Activated CD8-positive, alpha-beta memory T cell treated with anti-CD3 and anti-CD28 coated beads for 36 hours (primary cell): ENCODE data around the gene NAA35. TPM values are rescaled to one million over a fixed set of nuclear protein-coding genes. Genes with fewer than 3 reads are reported as not detected.
"Not testable (repeated sequence)": the region's sequence is repeated elsewhere in the genome, so short reads cannot be mapped to it uniquely, and the experiment has no call there.

Experiments
- CTCF ChIA-PET: fragments of 350-600 bp; sonication (Branson Sonifier 250); formaldehyde crosslinking; loops from one replicate; lab custom pipeline; 2021; ENCODE audit warnings: antibody characterized with exemption; lab: Charles Lee
- POLR2A ChIA-PET: fragments of 350-600 bp; sonication (Branson Sonifier 250); formaldehyde crosslinking; loops from one replicate; lab custom pipeline; 2021; ENCODE audit warnings: antibody characterized with exemption; lab: Charles Lee
- total RNA-seq, 2 experiments: library from RNA; stranded (reverse); gene quantifications; one replicate each; pipeline ENCODE4 v1.2.3, GENCODE V29; 2021

NAA35 gene
- total RNA-seq, 2 experiments from 2014 or later = 33.8 to 34.2 TPM

DNA sequence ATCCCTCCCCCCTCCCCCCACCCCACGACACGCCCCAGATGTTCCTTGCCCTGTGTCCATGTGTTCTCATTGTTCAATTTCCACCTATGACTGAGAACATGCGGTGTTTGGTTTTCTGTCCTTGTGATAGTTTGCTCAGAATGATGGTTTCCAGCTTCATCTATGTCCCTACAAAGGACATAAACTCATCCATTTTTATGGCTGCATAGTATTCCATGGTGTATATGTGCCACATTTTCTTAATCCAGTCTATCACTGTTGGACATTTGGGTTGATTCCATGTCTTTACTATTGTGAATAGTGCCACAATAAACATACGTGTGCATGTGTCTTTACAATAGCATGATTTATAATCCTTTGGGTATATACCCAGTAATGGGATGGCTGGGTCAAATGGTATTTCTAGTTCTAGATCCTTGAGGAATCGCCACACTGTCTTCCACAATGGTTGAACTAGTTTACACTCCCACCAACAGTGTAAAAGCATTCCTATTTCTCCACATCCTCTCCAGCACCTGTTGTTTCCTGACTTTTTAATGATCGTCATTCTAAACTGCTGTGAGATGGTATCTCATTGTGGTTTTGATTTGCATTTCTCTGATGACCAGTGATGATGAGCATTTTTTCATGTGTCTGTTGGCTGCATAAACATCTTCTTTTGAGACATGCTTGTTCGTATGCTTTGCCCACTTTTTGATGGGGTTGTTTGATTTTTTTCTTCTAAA is 107.2 kb downstream of the NAA35 start:
- CTCF ChIA-PET = not testable (repeated sequence)

DNA sequence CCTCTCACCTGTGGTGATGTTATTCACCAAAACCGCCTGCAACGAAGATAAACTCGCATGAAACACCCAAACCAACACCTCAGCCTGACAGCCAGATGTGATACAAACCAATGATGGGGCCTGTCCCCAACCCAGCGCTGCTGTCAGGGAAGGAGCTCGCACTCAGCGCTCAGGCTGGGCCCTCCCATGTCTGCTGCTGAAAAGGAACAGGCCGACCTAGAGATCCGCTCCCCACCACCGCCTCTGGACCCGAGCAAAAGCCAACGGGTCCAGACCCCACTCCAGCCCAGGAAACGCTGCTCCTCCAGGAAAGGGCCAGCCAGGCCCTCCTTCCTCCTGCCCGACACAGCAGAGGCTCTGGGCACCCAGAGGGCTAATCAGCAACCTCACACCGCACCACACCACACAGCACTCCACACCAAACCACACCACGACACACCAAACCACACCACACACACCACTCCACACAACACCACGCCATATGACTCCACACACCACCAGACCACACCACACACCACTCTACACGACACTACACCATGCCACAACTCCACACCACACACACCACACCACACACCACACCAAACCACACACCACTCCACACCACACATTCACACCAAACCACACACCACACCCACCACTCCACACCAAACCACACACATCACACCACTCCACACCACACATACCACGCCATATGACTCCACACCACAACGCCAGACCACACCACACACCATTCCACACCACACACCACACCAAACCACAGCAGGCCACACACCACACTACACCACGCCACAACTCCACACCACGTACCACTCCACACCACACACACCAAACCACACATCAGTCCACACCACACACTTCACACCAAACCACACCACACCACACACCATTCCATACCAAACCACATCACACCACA is 111.9 kb downstream of the NAA35 start:
- ChIA-PET POLR2A (no interaction called here), CTCF (no interaction called here)

More for the DNA sequence above, 107.2 kb downstream of the NAA35 start:
- POLR2A ChIA-PET = not testable (repeated sequence)

DNA sequence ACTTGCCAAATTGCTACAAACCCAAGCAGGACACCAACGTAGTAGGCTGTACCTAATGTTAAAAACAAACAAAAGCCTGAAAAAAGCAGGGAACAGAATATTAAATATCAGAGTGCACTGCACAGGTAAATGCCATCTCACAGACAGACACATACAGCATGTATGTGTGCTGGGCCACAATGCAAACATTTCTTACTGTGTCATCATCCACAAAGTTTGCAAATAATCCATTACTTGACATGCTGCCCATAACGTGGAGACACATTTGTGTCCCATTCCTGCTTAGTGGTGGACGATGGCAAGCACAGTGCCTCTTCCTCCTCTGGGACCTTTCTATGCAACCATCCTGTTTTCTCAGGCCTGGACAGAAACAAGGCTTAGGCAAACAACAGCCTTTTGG is 113.7 kb downstream of the NAA35 start:
- ChIA-PET CTCF (no interaction called here), POLR2A (no interaction called here)

- CTCF ChIA-PET = no interaction called here
- POLR2A ChIA-PET = no interaction called here
Observed at GRCh38 chr9:86057491-86057890, 116.5 kb downstream of the NAA35 start.

GRCh38 chr9:86061972-86062739 is 121.2 kb downstream of the NAA35 start:
- ChIA-PET POLR2A (no interaction called here), CTCF (no interaction called here)

DNA sequence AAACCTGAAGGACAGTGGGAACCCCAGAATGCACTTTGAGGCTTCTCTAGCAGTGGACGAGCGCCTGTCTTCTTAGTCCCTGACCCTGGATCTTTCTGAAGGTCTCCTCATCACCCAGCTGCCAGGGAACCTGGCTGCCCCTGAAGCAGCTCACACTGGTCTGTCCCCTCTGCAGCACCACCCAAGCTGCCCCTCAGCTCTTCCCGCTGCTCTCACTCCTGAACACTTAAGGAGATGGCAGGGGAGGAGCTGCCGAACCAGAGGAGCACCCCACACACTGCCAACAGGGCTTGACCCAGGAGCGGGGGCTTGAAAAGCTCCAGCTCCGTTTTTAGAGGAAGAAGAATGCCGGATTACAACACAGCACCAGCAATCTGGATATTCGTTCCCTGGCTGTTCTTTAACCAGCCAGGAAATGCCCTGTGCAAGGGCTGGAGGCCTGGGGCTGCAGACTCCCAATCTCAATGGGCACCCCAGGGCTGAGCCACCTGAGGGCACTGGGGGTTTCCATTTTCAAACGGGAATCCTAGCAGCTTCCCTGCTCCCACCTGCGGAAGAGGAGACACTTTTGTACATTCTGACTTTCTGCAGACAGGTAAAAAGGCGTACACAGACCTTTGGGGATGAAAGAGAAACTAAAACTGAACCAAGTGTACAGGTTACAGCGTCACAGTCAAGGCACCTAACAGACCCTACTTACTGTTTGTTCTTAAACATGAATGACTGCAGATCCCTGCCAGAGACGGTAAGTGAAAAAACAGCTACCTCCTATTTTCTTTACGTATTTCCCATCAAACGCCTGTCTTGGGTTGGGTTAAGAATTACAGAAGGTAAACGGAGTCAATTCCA is 122.1 kb downstream of the NAA35 start:
- POLR2A ChIA-PET = no interaction called here
- CTCF ChIA-PET = no interaction called here

- CTCF ChIA-PET = no interaction called here
- POLR2A ChIA-PET = no interaction called here
Observed at GRCh38 chr9:86064220-86064619, 123.3 kb downstream of the NAA35 start.

GRCh38 chr9:86069206-86069869 is 128.4 kb downstream of the NAA35 start:
- CTCF ChIA-PET = no interaction called here
- POLR2A ChIA-PET = no interaction called here

Other genes with a start within 250 kb of the NAA35 start
- 10 to 100 TPM; 28.9 to 31.1 TPM for gene AGTPBP1, start 199.2 kb upstream of the NAA35 start, total RNA-seq
- 1 to 10 TPM; 5.9 to 6.2 TPM for gene GOLM1, start 158.4 kb downstream of the NAA35 start, total RNA-seq